HG03025 (cell line): ENCODE measurements around the gene P4HTM.
A peak's percentile ranks its signal among the peaks of the same experiment; 100 is the strongest.

Experiments used
- ATAC-seq: cut with Tn5 transposase; IDR thresholded peaks from one replicate; pipeline ENCODE4 v1.9.1; 2021; ENCODE audit warnings: mild to moderate bottlenecking, moderate library complexity; ENCODE audit not compliant: unreplicated experiment, low FRiP score

The P4HTM gene, protein sequence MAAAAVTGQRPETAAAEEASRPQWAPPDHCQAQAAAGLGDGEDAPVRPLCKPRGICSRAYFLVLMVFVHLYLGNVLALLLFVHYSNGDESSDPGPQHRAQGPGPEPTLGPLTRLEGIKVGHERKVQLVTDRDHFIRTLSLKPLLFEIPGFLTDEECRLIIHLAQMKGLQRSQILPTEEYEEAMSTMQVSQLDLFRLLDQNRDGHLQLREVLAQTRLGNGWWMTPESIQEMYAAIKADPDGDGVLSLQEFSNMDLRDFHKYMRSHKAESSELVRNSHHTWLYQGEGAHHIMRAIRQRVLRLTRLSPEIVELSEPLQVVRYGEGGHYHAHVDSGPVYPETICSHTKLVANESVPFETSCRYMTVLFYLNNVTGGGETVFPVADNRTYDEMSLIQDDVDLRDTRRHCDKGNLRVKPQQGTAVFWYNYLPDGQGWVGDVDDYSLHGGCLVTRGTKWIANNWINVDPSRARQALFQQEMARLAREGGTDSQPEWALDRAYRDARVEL

DNA sequence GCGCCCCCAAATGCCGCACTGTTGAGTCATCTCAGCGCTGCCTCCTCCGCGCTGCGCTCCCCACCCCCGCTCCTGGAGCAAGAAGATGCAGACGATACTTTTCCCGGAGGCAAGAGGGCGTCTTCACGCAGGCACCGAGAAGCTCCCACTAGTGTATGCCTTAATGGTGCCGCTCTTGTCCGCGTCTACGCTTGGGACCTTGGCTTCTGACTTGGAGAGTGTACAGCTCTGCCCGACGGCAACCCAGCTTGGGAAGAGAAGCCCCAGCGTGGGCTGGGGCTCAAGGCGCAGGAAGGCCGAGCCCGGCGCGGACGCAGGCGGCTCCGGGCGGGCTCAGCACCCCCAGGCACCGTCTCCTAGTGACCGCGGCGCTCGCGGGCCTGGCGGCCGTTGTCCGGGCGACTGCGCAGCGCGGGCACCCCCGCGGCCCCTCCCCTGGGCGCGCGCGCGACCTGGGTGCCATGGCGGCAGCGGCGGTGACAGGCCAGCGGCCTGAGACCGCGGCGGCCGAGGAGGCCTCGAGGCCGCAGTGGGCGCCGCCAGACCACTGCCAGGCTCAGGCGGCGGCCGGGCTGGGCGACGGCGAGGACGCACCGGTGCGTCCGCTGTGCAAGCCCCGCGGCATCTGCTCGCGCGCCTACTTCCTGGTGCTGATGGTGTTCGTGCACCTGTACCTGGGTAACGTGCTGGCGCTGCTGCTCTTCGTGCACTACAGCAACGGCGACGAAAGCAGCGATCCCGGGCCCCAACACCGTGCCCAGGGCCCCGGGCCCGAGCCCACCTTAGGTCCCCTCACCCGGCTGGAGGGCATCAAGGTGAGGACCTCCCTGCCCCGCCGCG is at the start of gene P4HTM:
Gene P4HTM, plus strand, starts transcription at position 446 of the 840 bp plus-strand sequence. Its CDS starts 16 bp downstream, at position 462.
- ATAC-seq, result peak; percentile 42

DNA sequence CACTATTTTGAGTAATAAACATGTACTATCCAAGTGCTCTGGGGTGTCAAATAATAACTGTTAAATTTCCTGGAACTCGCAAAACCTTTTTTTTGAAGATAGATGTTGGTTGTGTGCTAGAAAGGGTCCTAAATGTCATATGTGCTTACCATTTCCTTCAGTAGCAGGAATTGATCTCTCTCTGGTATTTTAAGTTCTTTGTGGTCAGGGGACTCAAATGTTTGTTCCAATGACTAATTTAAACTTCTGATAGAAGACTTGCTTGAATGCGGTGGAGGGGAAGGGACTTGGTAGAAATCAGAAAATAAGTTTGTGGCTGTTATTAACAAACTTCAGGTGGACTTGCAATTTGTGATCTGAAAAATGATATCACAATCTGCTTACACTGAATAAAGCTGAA is 44.6 kb upstream of the P4HTM start:
- ATAC-seq, result no peak

DNA sequence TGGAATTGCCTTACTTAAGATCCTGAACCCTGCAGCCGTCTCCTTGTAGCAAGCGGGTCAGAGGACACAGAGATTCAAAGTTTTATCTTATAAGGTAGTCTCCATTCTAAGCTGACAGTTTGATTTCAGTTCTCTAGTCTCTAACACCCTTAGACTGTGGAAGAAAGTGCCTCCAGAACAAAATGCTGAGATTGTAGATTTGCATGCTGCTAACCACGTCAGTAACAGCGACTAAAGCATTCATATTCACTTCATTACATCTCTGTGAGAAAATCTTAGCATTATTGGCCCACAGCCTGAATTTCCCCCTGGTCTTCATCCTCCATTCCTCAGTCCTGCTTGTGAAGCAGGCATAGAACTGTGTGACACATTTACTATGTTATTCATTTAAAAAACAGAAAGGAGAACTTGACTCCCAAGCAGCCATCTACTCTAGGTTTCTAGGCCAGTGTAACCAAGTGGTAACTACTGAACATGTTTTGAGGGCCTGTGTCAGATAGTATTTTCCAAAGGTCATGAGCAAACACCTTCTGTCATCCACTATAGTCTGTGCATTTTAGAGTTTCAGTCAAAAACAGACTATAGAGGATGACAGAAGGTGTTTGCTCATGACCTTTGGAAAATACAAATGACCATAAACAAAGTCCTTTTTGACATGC is 44.0 kb upstream of the P4HTM start:
- ATAC-seq, result no peak

DNA sequence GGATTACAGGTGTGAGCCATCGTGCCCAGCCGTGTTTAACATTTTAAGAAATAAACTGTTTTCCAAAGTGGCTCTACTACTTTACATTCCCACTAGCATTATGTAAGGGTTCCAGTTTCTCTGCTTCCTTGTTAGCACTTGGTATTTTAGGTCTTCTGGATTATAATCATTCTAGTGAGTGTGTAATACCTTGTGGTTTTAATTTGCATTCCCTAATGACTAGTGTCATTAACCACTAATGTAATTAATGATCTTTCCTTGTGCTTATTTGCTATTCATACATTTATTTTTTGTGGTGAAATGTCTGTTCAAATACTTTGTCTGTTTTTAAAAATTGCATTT is 40.7 kb upstream of the P4HTM start:
- ATAC-seq, result no peak

DNA sequence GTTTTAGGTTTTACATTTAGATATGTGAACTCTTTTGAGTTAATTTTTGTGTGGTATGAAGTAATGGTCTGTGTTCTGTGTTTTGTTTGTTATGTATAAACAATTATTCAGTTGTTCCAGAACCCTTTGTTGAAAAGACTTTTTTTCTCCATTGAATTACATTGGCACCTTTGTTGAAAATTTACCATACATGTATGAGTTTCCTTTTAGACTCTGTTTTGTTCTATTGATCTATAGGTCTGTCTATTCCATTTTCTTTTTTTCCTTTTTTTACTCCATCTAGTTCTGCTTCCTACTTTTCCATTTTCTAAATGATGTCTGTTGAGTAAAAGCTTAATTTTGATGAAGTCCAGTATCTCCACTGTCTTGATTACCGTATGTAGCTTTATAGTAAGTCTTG is 40.0 kb upstream of the P4HTM start:
- ATAC-seq, result no peak

DNA sequence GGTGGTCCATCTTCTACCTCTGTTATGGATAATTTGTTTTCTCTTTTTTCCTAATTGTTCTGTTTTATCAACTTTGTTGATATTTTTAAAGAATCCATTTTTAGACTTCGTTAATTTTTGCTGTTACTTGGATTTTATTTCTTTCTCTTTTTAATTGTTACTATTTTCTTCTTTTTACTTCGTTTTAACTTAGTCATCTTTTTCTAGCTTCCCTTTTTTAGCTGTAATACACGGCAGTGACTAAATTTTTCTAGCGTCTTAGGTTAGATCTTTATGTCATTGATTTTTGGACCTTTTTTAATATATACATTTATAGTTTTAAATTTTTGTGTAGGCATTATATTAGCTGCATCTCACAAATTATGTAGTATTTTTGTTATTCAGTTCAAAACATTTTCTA is 38.3 kb upstream of the P4HTM start:
- no peak for ATAC-seq

DNA sequence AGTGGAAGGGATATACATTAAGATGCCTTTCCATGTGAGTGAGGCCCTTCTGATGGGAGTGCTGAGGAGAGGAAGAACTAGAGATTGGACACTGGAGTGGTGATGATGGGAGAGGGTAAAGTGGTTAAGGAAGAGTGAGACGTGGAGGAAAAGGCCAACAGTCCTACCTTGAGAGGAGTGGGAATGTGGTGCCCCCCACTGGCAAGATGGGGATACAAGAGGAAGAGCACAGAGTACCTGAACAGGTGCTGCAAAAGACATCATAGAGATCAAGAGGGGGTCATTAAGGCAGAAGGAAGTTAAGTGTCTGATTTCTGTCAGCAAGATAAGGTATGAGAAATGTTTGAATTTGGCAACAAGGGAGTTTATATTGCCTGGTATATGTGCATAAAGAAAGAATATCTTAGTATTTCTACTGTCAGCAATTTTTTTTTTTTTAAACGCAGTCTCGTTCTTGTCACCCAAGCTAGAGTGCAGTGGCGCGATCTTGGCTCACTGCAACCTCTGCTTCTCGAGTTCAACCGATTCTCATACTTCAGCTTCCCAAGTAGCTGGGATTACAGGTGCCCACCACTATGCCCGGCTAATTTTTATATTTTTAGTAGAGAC is 37.4 kb upstream of the P4HTM start:
- no peak for ATAC-seq

DNA sequence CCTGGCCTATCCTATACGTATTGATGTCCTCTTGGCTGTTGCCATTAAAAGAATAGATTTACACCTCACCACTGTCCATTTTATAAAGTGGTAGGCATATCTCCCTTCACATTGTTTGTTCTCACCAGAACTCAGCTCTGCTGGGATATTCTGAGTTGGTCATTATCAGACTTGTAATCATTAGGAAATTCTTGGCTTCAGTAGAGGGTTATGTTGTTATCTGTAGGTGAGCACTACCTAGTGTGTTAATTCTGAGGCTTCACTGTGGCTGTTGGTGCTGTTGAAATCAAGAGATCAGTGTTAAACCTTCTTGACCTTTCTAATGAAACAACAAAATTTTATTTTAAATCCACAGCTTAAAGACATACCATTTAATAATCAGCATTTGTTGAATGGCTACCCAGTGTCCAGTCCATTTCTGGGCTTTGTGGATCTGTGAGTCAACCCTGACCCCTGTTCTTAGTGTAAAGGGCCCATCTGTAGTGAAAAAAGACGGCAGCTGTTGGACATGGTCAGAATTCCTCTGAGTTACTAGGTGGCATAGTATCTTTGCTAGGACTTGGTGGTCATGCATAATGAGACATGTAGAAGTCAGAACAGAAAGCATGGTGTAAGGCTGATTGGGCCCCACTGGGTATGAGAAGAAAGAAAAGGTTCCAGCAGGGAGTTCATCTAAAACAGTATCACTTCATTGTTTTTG is 32.9 kb upstream of the P4HTM start:
- no peak for ATAC-seq

DNA sequence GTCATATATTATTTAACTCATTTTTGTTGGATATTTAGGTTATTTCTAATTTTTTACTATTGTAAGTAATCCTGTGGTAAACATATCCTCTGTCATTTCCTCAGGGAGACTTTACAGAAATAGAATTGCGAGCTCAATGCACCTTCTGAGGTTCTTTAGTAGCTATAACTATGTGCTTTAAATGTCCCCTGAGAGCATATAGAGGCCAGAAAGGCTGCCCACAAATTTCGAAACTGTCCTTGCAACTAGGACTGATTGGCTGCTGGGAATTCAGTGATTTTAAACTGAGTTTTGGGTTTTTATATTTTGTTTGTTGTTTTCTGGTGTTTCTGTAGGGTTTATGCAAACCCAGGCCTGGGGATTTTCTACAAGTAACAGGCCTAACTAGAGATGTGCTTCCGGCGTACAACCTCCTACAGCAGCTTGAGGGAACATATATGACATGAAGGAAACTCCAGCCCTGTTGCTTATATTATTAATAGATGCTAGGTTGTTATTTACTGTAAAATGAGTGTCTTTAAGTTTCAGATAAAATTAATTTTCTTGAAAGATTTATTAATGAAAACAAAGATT is 29.1 kb upstream of the P4HTM start:
- ATAC-seq, result no peak

DNA sequence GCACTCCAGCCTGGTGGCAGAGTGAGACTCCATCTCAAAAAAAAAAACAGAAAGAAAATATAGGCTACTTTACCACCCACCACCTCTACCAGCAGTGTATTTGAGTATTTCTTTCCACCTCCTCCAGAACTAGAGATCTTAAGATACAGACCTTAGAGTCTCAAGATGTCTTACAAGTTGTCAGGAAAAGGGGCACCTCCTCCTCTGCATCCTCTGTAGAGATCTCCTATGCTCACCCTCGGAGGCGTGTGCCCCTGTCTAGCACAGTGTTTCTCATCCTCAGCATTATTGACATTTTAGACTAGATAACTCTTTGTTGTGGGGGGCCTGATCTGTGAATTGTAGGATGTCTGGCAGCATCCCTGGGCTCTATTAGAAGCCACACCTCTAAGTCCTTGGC is 27.7 kb upstream of the P4HTM start:
- no peak for ATAC-seq

DNA sequence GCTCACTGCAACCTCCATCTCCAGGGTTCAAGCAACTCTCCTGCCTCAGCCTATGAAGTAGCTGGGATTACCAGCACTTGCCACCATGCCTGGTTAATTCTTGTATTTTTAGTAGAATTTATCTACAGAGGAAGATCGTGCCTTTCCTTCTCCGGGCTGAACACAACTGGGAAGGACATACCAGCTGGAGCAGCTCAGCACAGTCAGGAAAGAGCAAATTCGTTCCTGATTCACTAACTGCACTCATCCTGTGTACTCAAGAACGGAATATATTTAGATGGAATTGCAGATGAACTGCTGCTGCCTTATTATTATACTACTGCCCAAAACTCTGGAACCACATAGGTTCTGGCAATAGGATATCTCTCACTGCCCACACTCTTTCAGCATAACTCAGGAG is 27.1 kb upstream of the P4HTM start:
- no peak for ATAC-seq

DNA sequence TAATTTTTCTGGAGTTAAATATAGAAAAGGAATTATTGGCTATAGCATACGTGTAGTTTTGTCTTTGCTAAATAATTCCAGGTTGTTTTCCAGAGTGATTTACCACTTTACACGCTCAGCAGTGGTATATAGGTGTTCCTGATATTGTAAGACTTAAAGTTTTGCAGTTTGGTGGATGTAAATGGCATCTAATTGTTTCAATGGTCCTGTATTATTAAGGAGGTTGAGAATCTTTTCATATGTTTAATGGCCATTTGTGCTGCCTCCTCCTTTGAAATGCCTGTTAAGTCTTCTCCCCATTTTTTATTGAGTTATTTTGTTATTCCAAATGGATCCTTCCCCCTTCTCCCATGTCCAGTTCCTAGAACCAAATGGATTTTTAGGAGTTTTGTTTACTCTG is 26.4 kb upstream of the P4HTM start:
- ATAC-seq, result no peak

DNA sequence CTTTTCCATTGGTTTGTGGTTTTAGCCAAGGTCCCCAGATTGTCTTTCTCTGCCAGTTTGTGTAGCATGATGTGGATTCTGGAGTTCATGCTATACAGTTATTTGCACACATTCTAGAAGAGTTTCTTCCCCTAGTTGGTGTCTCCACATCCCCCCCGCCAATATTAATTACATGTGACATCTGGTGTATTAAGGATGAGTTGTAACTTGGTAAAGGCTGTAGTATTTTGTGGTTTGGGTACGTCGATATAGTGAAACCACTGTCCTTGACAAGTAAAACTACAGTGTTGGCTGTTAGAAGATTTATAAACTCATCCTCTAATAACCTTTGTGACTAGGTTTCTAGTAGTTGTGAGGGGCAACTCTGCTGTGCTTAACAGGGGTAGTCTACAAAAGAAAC is 23.7 kb upstream of the P4HTM start:
- no peak for ATAC-seq

DNA sequence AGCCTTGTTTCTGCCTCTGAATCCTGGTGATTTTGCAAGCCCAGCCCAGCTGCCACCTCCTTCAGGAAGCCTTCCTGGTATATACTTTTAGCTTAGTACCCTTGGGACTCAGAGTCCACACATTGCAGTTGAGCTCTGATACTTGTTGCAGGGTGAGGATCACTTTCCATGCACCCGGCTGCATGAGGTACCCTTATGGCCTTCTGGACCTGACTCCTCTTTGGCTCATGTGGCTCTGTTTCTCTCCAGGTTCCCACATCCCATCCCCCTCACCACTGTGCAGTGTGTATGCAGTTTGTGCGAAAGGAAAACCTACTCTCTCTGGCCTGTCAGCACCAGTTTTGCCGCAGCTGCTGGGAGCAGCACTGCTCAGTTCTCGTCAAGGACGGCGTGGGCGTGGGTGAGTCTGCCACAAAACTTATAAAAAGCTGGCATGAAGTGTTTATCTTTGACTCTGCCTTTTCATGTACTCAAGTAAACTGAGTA is 23.1 kb upstream of the P4HTM start:
- no peak for ATAC-seq

DNA sequence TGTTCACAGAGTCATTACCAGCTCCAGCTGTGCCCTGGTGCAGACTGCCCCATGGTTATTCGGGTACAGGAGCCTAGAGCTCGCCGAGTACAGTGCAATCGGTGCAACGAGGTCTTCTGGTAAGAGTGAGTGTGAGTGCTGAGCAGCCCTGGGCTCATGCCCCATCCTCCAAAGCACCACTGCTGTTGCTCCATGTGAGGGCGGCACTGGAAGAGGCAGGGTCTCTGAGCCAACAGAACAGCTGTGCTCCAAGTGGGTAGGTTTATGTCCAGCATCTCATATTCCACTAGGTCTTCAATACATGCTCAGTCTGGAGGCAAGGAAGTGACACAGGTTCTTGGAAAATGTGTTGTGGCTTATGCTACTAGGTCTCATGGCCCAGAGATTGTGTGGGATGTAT is 19.5 kb upstream of the P4HTM start:
- no peak for ATAC-seq

DNA sequence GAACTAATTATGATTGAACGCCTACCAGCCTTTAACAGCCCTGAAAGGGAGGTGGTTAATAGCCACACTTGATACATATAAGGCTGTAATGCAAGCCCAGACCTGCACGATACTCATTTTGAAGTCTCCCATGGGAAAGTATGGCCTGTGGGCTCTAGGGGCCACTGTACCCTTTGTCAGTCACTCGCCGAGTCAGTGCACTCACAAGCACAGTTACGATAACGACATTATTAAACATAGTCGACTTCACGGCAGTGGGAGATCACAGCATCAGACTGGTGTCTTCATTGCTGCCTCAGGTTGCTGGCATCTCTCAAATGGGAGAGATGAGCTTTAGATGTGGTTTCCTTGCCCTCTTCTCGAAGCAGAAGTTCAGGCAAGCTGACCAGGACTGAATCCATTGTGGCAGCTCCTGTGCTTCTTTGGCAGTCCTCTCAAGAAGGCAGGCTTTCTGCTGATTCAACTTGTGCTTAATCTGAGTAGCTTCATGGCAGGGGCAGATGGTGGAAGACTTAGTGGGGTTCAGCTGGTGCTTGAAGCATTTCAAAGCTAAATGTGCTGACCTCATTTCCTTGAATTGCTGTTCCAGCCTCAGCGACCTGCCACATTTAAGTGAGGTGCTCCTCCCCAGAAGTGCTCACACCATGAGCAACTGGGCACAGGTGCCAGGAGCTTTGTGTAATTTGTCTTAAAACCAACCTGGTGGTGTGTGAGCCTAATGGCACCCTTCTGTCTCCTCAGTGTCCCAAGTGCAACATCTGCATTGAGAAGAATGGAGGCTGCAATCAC is 15.8 kb upstream of the P4HTM start:
- no peak for ATAC-seq

DNA sequence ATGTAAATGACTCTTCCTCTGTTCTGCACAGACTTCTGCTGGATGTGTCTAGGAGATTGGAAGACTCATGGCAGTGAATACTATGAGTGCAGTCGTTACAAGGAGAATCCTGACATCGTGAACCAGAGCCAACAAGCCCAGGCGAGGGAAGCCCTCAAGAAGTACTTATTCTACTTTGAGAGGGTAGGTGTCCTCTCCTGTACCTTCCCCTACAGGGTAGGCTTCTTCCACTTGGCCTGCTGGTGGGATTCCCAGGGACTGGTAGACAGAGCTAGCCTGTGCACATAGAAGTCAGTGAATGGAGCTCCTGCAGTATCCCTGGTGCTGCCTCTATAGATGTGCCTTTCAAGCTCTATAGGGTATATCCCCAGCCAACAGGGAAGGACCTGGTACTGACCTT is 10.6 kb upstream of the P4HTM start:
- no peak for ATAC-seq

DNA sequence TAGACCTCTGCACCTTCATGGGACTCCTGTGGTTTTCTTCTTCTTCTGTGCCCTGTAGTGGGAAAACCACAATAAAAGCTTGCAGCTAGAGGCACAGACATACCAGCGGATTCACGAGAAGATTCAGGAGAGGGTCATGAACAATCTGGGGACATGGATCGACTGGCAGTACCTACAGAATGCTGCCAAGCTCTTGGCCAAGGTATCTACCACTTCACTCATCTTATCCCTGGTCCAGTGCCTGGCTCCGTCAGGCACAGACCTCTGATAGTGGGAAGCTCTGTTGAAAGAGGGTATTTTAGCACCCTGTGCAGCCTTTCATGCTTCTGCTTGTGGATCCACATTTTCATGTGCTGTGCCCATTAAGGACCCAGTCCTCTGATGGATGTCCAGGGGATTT is 9.7 kb upstream of the P4HTM start:
- ATAC-seq, result no peak

DNA sequence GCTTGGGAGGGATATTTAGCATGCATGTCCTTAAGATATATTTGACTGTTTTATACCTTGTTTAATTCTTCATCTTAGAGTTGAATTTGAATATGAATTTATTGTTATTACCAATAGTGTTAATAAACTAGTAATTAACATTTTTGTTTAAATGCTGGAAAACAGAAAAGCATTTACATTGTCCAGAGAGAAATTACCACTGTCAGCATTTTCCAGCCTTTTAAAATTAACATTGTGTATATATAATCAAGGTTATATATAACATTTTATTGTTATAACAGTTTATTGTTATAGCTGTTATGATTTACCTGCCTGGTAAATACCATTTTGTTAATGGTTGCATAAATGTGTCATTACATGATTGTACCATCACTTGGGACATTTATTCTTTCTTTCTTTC is 8.0 kb upstream of the P4HTM start:
- ATAC-seq, result no peak
